IPS DF 6.9 (cell line): Measurements from ENCODE around the gene AQP1.

Experiments used
- DNase-seq: peaks from one replicate; pipeline ENCODE4 v3.0.0-alpha.2; 2013; ENCODE audit warnings: low read depth, low spot score
- H3K27ac ChIP-seq: one replicate; pipeline ENCODE4 v1.5.1; 2013; ENCODE audit warnings: low read length, control low read depth
- H3K27me3 ChIP-seq: 2 replicates; pipeline ENCODE4 v1.6.1; 2013; ENCODE audit warnings: mild to moderate bottlenecking, low read length; ENCODE audit not compliant: control insufficient read depth, insufficient read depth
- H3K36me3 ChIP-seq: 2 replicates; pipeline ENCODE4 v1.6.1; 2013; ENCODE audit warnings: low read length; ENCODE audit not compliant: control insufficient read depth, insufficient read depth
- H3K4me1 ChIP-seq: 2 replicates; pipeline ENCODE4 v1.6.1; 2013; ENCODE audit warnings: low read length; ENCODE audit not compliant: control insufficient read depth, insufficient read depth
- H3K4me3 ChIP-seq: 2 replicates; pipeline ENCODE4 v1.5.1; 2013; ENCODE audit warnings: mild to moderate bottlenecking, low read length
- H3K9me3 ChIP-seq: 2 replicates; pipeline ENCODE4 v1.6.1; 2013; ENCODE audit warnings: low read length, inconsistent platforms; ENCODE audit not compliant: control insufficient read depth, insufficient read depth
- WGBS: extraction: QIAGEN DNeasy Blood & Tissue Kit; methylation state at CpG from one replicate; pipeline ENCODE4 v1.1.7; 2013; ENCODE audit warnings: mixed read lengths, missing lambda C conversion rate; ENCODE audit not compliant: insufficient read length, insufficient coverage; 5-methylcytosine and 5-hydroxymethylcytosine counted together

Gene AQP1

GRCh38 chr7:30920021-30920583, 8.4 kb downstream of the AQP1 start:
- DNase-seq: no peak
- WGBS: no CpG with 5 or more reads among the region's 11 CpGs
- no peak overlapping the region for H3K4me3 ChIP-seq
- no peaks in the 10 kb centered on the region for H3K9me3 ChIP-seq
- no peaks in the 10 kb centered on the region for H3K36me3 ChIP-seq
- no peaks in the 10 kb centered on the region for H3K4me1 ChIP-seq
- no peaks in the 10 kb centered on the region for H3K27me3 ChIP-seq
- H3K27ac ChIP-seq: no peak overlapping the region

GRCh38 chr7:30920584-30921539, 9.2 kb downstream of the AQP1 start:
- Histone ChIP-seq H3K27ac (no peak overlapping the region), H3K4me3 (no peak overlapping the region), H3K9me3 (no peaks in the 10 kb centered on the region), H3K4me1 (no peaks in the 10 kb centered on the region), H3K27me3 (no peaks in the 10 kb centered on the region), H3K36me3 (no peaks in the 10 kb centered on the region)
- no peak for DNase-seq
- WGBS: no CpG with 5 or more reads among the region's 9 CpGs

DNA sequence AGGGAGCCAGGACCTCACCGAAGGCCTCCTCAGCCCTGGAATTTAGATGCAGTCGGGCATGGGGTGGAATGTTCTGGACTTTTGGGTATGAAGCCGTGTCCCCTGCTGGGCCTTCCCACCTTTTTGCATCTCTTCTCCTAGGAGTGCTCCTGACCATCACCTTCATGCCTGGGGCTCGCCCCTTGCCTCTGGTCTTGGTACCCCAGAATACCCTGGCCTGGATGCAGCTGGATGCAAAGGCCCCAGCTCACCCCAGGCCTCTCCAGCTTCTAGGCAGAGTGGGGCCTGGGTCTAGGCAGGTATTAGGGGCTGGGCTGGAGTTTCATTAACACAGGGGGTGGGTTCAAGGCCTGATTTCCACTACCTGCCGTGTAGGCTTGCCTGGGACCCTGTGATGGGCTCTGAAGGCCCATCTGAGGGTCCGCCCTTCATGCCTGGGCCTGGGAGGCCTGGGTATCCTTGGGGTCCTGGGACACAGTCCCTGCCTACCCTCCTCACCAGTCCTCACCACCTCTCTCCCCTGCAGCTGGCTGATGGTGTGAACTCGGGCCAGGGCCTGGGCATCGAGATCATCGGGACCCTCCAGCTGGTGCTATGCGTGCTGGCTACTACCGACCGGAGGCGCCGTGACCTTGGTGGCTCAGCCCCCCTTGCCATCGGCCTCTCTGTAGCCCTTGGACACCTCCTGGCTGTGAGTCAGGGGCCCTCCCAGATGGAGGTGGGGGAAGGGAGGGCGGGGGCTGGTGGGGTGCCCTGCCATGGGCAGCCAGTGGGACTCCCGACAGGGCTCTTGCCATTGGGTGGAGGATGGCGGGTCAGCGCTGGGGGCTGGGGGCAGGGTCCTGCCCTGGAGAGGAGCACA, 10.1 kb downstream of the AQP1 start:
- Histone ChIP-seq H3K9me3 (no peaks in the 10 kb centered on the region), H3K27ac (no peak overlapping the region), H3K4me3 (no peak overlapping the region), H3K27me3 (no peaks in the 10 kb centered on the region), H3K4me1 (no peaks in the 10 kb centered on the region), H3K36me3 (no peaks in the 10 kb centered on the region)
- DNase-seq: no peak
- WGBS: no CpG with 5 or more reads among the region's 19 CpGs

GRCh38 chr7:30922596-30922995, 10.9 kb downstream of the AQP1 start:
- no peaks in the 10 kb centered on the region for H3K4me1 ChIP-seq
- H3K27me3 ChIP-seq: no peaks in the 10 kb centered on the region
- no CpG with 5 or more reads among the region's 9 CpGs for WGBS
- H3K9me3 ChIP-seq: no peaks in the 10 kb centered on the region
- H3K4me3 ChIP-seq: no peak overlapping the region
- H3K36me3 ChIP-seq: no peaks in the 10 kb centered on the region
- no peak overlapping the region for H3K27ac ChIP-seq
- no peak for DNase-seq

DNA sequence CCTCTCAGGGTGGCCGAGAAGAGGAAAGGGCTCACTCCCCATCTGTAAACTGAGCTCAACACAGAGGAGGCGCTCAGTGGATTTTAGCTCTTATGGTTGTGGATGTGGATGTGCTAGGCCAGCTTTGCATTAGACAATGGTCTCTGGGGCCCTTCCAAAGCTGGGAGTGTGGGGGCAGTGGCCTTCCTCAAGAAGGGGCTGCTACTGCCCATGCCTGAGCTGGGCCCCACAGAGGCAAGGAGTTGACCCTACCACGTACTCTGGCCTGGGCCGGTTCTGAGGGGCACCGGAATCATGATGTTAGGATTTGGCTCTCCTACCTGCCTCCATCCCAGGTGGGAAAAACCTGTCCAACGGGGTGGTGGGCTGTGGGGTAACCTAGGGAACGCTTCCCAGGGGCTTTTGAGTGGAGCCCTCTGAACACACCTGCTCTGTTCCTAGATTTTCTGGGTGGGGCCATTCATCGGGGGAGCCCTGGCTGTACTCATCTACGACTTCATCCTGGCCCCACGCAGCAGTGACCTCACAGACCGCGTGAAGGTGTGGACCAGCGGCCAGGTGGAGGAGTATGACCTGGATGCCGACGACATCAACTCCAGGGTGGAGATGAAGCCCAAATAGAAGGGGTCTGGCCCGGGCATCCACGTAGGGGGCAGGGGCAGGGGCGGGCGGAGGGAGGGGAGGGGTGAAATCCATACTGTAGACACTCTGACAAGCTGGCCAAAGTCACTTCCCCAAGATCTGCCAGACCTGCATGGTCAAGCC, 11.5 kb downstream of the AQP1 start:
- Histone ChIP-seq H3K36me3 (no peaks in the 10 kb centered on the region), H3K27ac (no peak overlapping the region), H3K9me3 (no peaks in the 10 kb centered on the region), H3K4me1 (no peaks in the 10 kb centered on the region), H3K4me3 (no peak overlapping the region), H3K27me3 (no peaks in the 10 kb centered on the region)
- no peak for DNase-seq
- WGBS: no CpG with 5 or more reads among the region's 19 CpGs

DNA sequence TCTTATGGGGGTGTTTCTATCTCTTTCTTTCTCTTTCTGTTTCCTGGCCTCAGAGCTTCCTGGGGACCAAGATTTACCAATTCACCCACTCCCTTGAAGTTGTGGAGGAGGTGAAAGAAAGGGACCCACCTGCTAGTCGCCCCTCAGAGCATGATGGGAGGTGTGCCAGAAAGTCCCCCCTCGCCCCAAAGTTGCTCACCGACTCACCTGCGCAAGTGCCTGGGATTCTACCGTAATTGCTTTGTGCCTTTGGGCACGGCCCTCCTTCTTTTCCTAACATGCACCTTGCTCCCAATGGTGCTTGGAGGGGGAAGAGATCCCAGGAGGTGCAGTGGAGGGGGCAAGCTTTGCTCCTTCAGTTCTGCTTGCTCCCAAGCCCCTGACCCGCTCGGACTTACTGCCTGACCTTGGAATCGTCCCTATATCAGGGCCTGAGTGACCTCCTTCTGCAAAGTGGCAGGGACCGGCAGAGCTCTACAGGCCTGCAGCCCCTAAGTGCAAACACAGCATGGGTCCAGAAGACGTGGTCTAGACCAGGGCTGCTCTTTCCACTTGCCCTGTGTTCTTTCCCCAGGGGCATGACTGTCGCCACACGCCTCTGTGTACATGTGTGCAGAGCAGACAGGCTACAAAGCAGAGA, 12.2 kb downstream of the AQP1 start:
- H3K27ac ChIP-seq: no peak overlapping the region
- no peaks in the 10 kb centered on the region for H3K27me3 ChIP-seq
- no peak overlapping the region for H3K4me3 ChIP-seq
- H3K36me3 ChIP-seq: no peaks in the 10 kb centered on the region
- no peaks in the 10 kb centered on the region for H3K9me3 ChIP-seq
- H3K4me1 ChIP-seq: no peaks in the 10 kb centered on the region
- WGBS: no CpG with 5 or more reads among the region's 13 CpGs
- no peak for DNase-seq

DNA sequence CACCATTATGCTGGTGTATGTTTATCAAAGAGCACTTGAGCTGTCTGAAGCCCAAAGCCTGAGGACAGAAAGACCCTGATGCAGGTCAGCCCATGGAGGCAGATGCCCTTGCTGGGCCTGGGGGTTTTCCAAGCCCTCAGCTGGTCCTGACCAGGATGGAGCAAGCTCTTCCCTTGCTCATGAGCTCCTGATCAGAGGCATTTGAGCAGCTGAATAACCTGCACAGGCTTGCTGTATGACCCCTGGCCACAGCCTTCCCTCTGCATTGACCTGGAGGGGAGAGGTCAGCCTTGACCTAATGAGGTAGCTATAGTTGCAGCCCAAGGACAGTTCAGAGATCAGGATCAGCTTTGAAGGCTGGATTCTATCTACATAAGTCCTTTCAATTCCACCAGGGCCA, 13.0 kb downstream of the AQP1 start:
- no peak for DNase-seq
- Histone ChIP-seq H3K4me3 (no peak overlapping the region), H3K4me1 (no peaks in the 10 kb centered on the region), H3K9me3 (no peaks in the 10 kb centered on the region), H3K27ac (no peak overlapping the region), H3K36me3 (no peaks in the 10 kb centered on the region), H3K27me3 (no peaks in the 10 kb centered on the region)

- H3K4me3 ChIP-seq: no peak overlapping the region
- no peak for DNase-seq
- H3K27ac ChIP-seq: no peak overlapping the region
- H3K9me3 ChIP-seq: no peaks in the 10 kb centered on the region
- H3K36me3 ChIP-seq: no peaks in the 10 kb centered on the region
- no CpG with 5 or more reads among the region's 2 CpGs for WGBS
- no peaks in the 10 kb centered on the region for H3K27me3 ChIP-seq
- H3K4me1 ChIP-seq: no peaks in the 10 kb centered on the region
Observed at GRCh38 chr7:30925117-30925516, 13.5 kb downstream of the AQP1 start.

GRCh38 chr7:30925913-30926312, 14.3 kb downstream of the AQP1 start:
- no peak overlapping the region for H3K4me3 ChIP-seq
- no peaks in the 10 kb centered on the region for H3K27me3 ChIP-seq
- no peaks in the 10 kb centered on the region for H3K36me3 ChIP-seq
- DNase-seq: no peak
- no peaks in the 10 kb centered on the region for H3K9me3 ChIP-seq
- no CpG with 5 or more reads among the region's 5 CpGs for WGBS
- H3K4me1 ChIP-seq: no peaks in the 10 kb centered on the region
- H3K27ac ChIP-seq: no peak overlapping the region
